ENCODE data around the gene CEMP1.

The CEMP1 gene

GRCh38 chr16:2492292-2492691 is 38.9 kb downstream of the CEMP1 start:
- TF ChIP-seq CTCF (conservative IDR thresholded peaks at IDR 0.05; ENCODE audit: low read depth, low read length), result no peak
- no peak for DNase-seq (ENCODE audit: low read depth)
- H3K4me3 ChIP-seq (ENCODE audit: low read depth, low read length), result no peak overlapping the region

- TF ChIP-seq CTCF (conservative IDR thresholded peaks at IDR 0.05; ENCODE audit: low read depth, low read length), result no peak
- no peak overlapping the region for H3K4me3 ChIP-seq (ENCODE audit: low read depth, low read length)
- DNase-seq (ENCODE audit: low read depth), result no peak
Measured at GRCh38 chr16:2490190-2491105, 40.8 kb downstream of the CEMP1 start.

- no peak for DNase-seq (ENCODE audit: low read depth)
- H3K4me3 ChIP-seq (ENCODE audit: low read depth, low read length), result no peak overlapping the region
- no peak for TF ChIP-seq CTCF (conservative IDR thresholded peaks at IDR 0.05; ENCODE audit: low read depth, low read length)
Measured at GRCh38 chr16:2489581-2489980, 41.6 kb downstream of the CEMP1 start.

- no peak for TF ChIP-seq CTCF (conservative IDR thresholded peaks at IDR 0.05; ENCODE audit: low read depth, low read length)
- H3K4me3 ChIP-seq (ENCODE audit: low read depth, low read length), result no peak overlapping the region
- no peak for DNase-seq (ENCODE audit: low read depth)
Measured at GRCh38 chr16:2487903-2488531, 43.2 kb downstream of the CEMP1 start.

- DNase-seq (ENCODE audit: low read depth), result no peak
Measured at GRCh38 chr16:2487517-2487842, 43.7 kb downstream of the CEMP1 start.

GRCh38 chr16:2486645-2487516 is 44.3 kb downstream of the CEMP1 start:
- peak; percentile 31 for DNase-seq (ENCODE audit: low read depth)
- peak; percentile 9 for TF ChIP-seq CTCF (conservative IDR thresholded peaks at IDR 0.05; ENCODE audit: low read depth, low read length)
- H3K4me3 ChIP-seq (ENCODE audit: low read depth, low read length), result no peak overlapping the region

More at GRCh38 chr16:2487517-2487842, 43.7 kb downstream of the CEMP1 start:
- TF ChIP-seq CTCF (conservative IDR thresholded peaks at IDR 0.05; ENCODE audit: low read depth, low read length), result no peak
- no peak overlapping the region for H3K4me3 ChIP-seq (ENCODE audit: low read depth, low read length)

Measured in choroid plexus epithelial cell (primary cell).